ENCODE results near the gene GIMAP1. TPM values are rescaled to one million over a fixed set of nuclear protein-coding genes. Genes with fewer than 3 reads are reported as not detected.

Gene GIMAP1
- polyA plus RNA-seq, 1 donor (not counting 4 experiments of a cell fraction or from before 2014, with no cell fraction given), result not detected

DNA sequence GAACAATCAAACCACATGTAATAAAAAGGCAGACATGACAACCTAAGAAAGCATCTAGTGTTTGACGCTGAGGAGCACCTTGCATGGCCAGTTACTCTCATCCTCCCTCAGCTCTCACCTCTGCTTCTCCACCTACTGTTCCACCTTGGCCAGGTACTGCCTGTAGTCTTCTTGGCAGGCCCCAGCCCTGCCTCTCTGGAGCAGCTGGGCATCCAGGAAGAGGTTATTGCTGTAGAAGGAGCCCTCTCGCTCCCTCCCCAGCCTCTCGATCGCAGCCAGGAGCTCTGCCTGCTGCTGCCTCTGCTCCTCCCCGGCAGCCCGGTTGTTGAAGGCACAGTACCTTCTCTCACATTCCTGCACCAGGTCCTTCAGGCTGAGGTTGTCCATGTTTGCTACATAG is 30.5 kb downstream of the GIMAP1 start:
- DNase-seq (ENCODE audit: low read depth, low spot score) (no peak), FAIRE-seq (no peak)
- Histone ChIP-seq H3K4me2 (ENCODE audit: control insufficient read depth, extremely low read depth, insufficient read depth, low read depth, low read length) (no peak overlapping the region), H4K20me1 (ENCODE audit: control insufficient read depth, extremely low read depth, insufficient read depth, low read length) (no peaks in the 10 kb centered on the region), H3K27ac (ENCODE audit: control insufficient read depth, insufficient read depth, low read length) (no peak overlapping the region), H3K36me3 (ENCODE audit: control insufficient read depth in 2 of 2, extremely low read depth in 1 of 2, insufficient read depth in 2 of 2, low read length in 2 of 2) (no peaks in the 10 kb centered on the region), H3K9ac (ENCODE audit: control insufficient read depth, extremely low read depth, insufficient read depth, low read length) (no peak overlapping the region), H3K27me3 (ENCODE audit: control insufficient read depth, extremely low read depth, insufficient read depth, low read length) (no peaks in the 10 kb centered on the region), H3K9me3 (ENCODE audit: control insufficient read depth, low read depth, low read length) (no peaks in the 10 kb centered on the region), H3K4me1 (ENCODE audit: control insufficient read depth, extremely low read depth, insufficient read depth, low read length) (no peaks in the 10 kb centered on the region), H3K9me1 (ENCODE audit: control insufficient read depth, extremely low read depth, insufficient read depth, low read length) (no peaks in the 10 kb centered on the region), H3K4me3 (ENCODE audit: control insufficient read depth in 2 of 3, extremely low read depth in 1 of 3, insufficient read depth in 2 of 3, low read depth in 1 of 3, low read length in 3 of 3) (no peak overlapping the region), H2AFZ (ENCODE audit: control insufficient read depth, low read length) (no peak overlapping the region), H3K79me2 (ENCODE audit: control insufficient read depth, insufficient read depth, low read length) (no peaks in the 10 kb centered on the region)
- dilution Hi-C loops (cut with MboI; ENCODE audit: extremely low pct_ligation_motif_present, low sequenced_read_pairs), result no loop called here
- TF ChIP-seq, protein P1, sequence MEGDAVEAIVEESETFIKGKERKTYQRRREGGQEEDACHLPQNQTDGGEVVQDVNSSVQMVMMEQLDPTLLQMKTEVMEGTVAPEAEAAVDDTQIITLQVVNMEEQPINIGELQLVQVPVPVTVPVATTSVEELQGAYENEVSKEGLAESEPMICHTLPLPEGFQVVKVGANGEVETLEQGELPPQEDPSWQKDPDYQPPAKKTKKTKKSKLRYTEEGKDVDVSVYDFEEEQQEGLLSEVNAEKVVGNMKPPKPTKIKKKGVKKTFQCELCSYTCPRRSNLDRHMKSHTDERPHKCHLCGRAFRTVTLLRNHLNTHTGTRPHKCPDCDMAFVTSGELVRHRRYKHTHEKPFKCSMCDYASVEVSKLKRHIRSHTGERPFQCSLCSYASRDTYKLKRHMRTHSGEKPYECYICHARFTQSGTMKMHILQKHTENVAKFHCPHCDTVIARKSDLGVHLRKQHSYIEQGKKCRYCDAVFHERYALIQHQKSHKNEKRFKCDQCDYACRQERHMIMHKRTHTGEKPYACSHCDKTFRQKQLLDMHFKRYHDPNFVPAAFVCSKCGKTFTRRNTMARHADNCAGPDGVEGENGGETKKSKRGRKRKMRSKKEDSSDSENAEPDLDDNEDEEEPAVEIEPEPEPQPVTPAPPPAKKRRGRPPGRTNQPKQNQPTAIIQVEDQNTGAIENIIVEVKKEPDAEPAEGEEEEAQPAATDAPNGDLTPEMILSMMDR (optimal IDR thresholded peaks at IDR 0.05 in 1 of 3, IDR thresholded peaks at IDR 0.05 in 1 of 3, conservative IDR thresholded peaks at IDR 0.05 in 1 of 3; ENCODE audit: extremely low read depth in 1 of 3, insufficient read depth in 2 of 3, low read length in 3 of 3), result no peak
- no peak for TF ChIP-seq EZH2 (IDR thresholded peaks at IDR 0.05; ENCODE audit: low read length)

DNA sequence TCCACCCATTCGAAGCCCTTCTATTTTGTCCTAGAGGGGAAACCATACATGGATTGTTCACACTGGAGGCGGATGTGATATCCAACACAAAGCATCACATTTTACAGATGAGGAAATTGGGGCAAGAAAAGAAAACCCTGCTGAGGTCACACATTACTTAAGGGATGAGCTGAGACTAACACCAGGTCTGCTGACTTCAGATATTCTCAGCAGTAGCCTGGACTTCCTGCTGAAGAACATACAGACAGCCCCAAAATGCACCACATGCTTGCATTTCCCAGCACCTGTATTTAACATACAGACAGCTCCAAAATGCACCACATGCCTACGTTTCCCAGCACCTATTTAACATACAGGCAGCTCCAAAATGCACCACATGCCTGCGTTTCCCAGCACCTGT is 32.0 kb downstream of the GIMAP1 start:
- Histone ChIP-seq H3K4me2 (ENCODE audit: control insufficient read depth, extremely low read depth, insufficient read depth, low read depth, low read length) (no peak overlapping the region), H3K27ac (ENCODE audit: control insufficient read depth, insufficient read depth, low read length) (no peak overlapping the region), H3K36me3 (ENCODE audit: control insufficient read depth in 2 of 2, extremely low read depth in 1 of 2, insufficient read depth in 2 of 2, low read length in 2 of 2) (no peaks in the 10 kb centered on the region), H3K79me2 (ENCODE audit: control insufficient read depth, insufficient read depth, low read length) (no peaks in the 10 kb centered on the region), H3K27me3 (ENCODE audit: control insufficient read depth, extremely low read depth, insufficient read depth, low read length) (no peaks in the 10 kb centered on the region), H3K4me3 (ENCODE audit: control insufficient read depth in 2 of 3, extremely low read depth in 1 of 3, insufficient read depth in 2 of 3, low read depth in 1 of 3, low read length in 3 of 3) (no peak overlapping the region), H2AFZ (ENCODE audit: control insufficient read depth, low read length) (no peak overlapping the region), H3K9ac (ENCODE audit: control insufficient read depth, extremely low read depth, insufficient read depth, low read length) (no peak overlapping the region), H3K4me1 (ENCODE audit: control insufficient read depth, extremely low read depth, insufficient read depth, low read length) (no peaks in the 10 kb centered on the region), H3K9me3 (ENCODE audit: control insufficient read depth, low read depth, low read length) (no peaks in the 10 kb centered on the region), H3K9me1 (ENCODE audit: control insufficient read depth, extremely low read depth, insufficient read depth, low read length) (no peaks in the 10 kb centered on the region), H4K20me1 (ENCODE audit: control insufficient read depth, extremely low read depth, insufficient read depth, low read length) (no peaks in the 10 kb centered on the region)
- dilution Hi-C loops (cut with MboI; ENCODE audit: extremely low pct_ligation_motif_present, low sequenced_read_pairs), result no loop called here
- TF ChIP-seq EZH2 (IDR thresholded peaks at IDR 0.05; ENCODE audit: low read length), result no peak
- TF ChIP-seq, protein P1 (optimal IDR thresholded peaks at IDR 0.05 in 1 of 3, IDR thresholded peaks at IDR 0.05 in 1 of 3, conservative IDR thresholded peaks at IDR 0.05 in 1 of 3; ENCODE audit: extremely low read depth in 1 of 3, insufficient read depth in 2 of 3, low read length in 3 of 3), result no peak
- DNase-seq (ENCODE audit: low read depth, low spot score), result no peak
- no peak for FAIRE-seq

Measured in keratinocyte (primary cell).